Astrocyte (in vitro differentiated cells and primary cell): ENCODE measurements around the gene ZEB2.

Experiments
- EZH2 ChIP-seq: IDR thresholded peaks from 2 replicates; pipeline ENCODE4 v1.6.1; 2012; ENCODE audit warnings: mild to moderate bottlenecking, low read length, inconsistent platforms; ENCODE audit not compliant: insufficient read depth
- TF ChIP-seq, protein P1 (sequence below): IDR thresholded peaks from 2 replicates; pipeline ENCODE4 v1.5.1; 2011; ENCODE audit warnings: low read depth, mild to moderate bottlenecking, inconsistent platforms, low read length, moderate library complexity; ENCODE audit not compliant: insufficient read depth

- TF ChIP-seq, protein P1, sequence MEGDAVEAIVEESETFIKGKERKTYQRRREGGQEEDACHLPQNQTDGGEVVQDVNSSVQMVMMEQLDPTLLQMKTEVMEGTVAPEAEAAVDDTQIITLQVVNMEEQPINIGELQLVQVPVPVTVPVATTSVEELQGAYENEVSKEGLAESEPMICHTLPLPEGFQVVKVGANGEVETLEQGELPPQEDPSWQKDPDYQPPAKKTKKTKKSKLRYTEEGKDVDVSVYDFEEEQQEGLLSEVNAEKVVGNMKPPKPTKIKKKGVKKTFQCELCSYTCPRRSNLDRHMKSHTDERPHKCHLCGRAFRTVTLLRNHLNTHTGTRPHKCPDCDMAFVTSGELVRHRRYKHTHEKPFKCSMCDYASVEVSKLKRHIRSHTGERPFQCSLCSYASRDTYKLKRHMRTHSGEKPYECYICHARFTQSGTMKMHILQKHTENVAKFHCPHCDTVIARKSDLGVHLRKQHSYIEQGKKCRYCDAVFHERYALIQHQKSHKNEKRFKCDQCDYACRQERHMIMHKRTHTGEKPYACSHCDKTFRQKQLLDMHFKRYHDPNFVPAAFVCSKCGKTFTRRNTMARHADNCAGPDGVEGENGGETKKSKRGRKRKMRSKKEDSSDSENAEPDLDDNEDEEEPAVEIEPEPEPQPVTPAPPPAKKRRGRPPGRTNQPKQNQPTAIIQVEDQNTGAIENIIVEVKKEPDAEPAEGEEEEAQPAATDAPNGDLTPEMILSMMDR, result no peak
- TF ChIP-seq EZH2, result no peak
Observed at GRCh38 chr2:144465749-144466148, 54.2 kb downstream of the ZEB2 start.
